ENCODE data around the gene CFAP251.
"Not testable (repeated sequence)": the region's sequence is repeated elsewhere in the genome, so short reads cannot be mapped to it uniquely, and the experiment has no call there.

DNA sequence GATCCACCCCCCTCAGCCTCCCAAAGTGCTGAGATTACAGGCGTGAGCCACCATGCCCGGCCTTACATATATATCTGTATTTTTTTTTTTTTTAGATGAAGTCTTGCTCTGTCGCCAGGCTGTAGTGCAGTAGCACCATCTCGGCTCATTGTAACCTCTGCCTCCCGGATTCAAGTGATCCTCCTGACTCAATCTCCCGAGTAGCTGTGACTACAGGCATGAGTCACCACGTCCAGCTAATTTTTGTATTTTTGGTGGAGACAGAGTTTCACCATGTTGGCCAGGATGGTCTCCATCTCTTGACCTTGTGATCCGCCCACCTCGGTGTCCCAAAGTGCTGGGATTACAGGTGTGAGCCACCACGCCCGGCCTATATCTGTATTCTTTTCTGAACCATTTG, 33.3 kb upstream of the CFAP251 start:
- TF ChIP-seq, protein P1, sequence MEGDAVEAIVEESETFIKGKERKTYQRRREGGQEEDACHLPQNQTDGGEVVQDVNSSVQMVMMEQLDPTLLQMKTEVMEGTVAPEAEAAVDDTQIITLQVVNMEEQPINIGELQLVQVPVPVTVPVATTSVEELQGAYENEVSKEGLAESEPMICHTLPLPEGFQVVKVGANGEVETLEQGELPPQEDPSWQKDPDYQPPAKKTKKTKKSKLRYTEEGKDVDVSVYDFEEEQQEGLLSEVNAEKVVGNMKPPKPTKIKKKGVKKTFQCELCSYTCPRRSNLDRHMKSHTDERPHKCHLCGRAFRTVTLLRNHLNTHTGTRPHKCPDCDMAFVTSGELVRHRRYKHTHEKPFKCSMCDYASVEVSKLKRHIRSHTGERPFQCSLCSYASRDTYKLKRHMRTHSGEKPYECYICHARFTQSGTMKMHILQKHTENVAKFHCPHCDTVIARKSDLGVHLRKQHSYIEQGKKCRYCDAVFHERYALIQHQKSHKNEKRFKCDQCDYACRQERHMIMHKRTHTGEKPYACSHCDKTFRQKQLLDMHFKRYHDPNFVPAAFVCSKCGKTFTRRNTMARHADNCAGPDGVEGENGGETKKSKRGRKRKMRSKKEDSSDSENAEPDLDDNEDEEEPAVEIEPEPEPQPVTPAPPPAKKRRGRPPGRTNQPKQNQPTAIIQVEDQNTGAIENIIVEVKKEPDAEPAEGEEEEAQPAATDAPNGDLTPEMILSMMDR (IDR thresholded peaks at IDR 0.05; ENCODE audit: insufficient read depth, low read depth, low read length) = not testable (repeated sequence)
- not testable (repeated sequence) for TF ChIP-seq EZH2 (IDR thresholded peaks at IDR 0.05; ENCODE audit: insufficient read depth, low read length)

Data from astrocyte (in vitro differentiated cells and primary cell).